ENCODE measurements around the gene PRMT6. TPM values are rescaled to one million over a fixed set of nuclear protein-coding genes. Genes with fewer than 3 reads are reported as not detected.

PRMT6 gene
- total and polyA plus RNA-seq, 2 experiments from 2014 or later: 24.0 to 25.9 TPM

- in situ Hi-C loops (cut with MboI): no loop called here
- Histone ChIP-seq H3F3A (ENCODE audit: insufficient read depth) (no peaks in the 10 kb centered on the region), H3K4me3 (no peak overlapping the region), H3K36me3 (ENCODE audit: low read depth) (no peaks in the 10 kb centered on the region), H3K9ac (no peak overlapping the region), H3K27ac (no peak overlapping the region), H3K9me3 (ENCODE audit: low read depth) (no peaks in the 10 kb centered on the region), H3K27me3 (replicated peaks; ENCODE audit: insufficient read depth) (no peaks in the 10 kb centered on the region), H3K9me2 (ENCODE audit: insufficient read depth) (no peaks in the 10 kb centered on the region), H2AFZ (no peak overlapping the region), H4K20me1 (ENCODE audit: insufficient read depth) (no peaks in the 10 kb centered on the region), H3K4me2 (ENCODE audit: unreplicated experiment) (no peak overlapping the region), H3K79me2 (ENCODE audit: insufficient read depth) (no peaks in the 10 kb centered on the region), H3K4me1 (ENCODE audit: insufficient read depth) (no peaks in the 10 kb centered on the region)
- DNase-seq: no peak
- no peak for TF ChIP-seq EZH2phosphoT487 (IDR thresholded peaks at IDR 0.05; ENCODE audit: insufficient read depth, low read depth)
- no peak for TF ChIP-seq EZH2 (IDR thresholded peaks at IDR 0.05; ENCODE audit: insufficient read depth, poor library complexity, severe bottlenecking)
Measured at GRCh38 chr1:107095647-107096046, 39.2 kb downstream of the PRMT6 start.

GRCh38 chr1:107096690-107097089, 40.2 kb downstream of the PRMT6 start:
- H3K36me3 ChIP-seq (ENCODE audit: low read depth): no peaks in the 10 kb centered on the region
- WGBS, 2 experiments (ENCODE audit: low coverage in 1 of 2, low lambda C conversion rate in 2 of 2, missing lambda C conversion rate in 2 of 2): 38 to 44% methylated on average over 2 of the region's 2 CpGs
- peak overlapping the region; percentile 55 for H2AFZ ChIP-seq
- H3K4me1 ChIP-seq (ENCODE audit: insufficient read depth): no peaks in the 10 kb centered on the region
- no peak overlapping the region for H3K4me3 ChIP-seq
- no peaks in the 10 kb centered on the region for H3F3A ChIP-seq (ENCODE audit: insufficient read depth)
- no peaks in the 10 kb centered on the region for H3K27me3 ChIP-seq (replicated peaks; ENCODE audit: insufficient read depth)
- no peak for TF ChIP-seq EZH2 (IDR thresholded peaks at IDR 0.05; ENCODE audit: insufficient read depth, poor library complexity, severe bottlenecking)
- TF ChIP-seq EZH2phosphoT487 (IDR thresholded peaks at IDR 0.05; ENCODE audit: insufficient read depth, low read depth): no peak
- H3K27ac ChIP-seq: no peak overlapping the region
- in situ Hi-C loops (cut with MboI): no loop called here
- no peak overlapping the region for H3K9ac ChIP-seq
- no peak overlapping the region for H3K4me2 ChIP-seq (ENCODE audit: unreplicated experiment)
- no peaks in the 10 kb centered on the region for H3K9me2 ChIP-seq (ENCODE audit: insufficient read depth)
- no peaks in the 10 kb centered on the region for H3K9me3 ChIP-seq (ENCODE audit: low read depth)
- H3K79me2 ChIP-seq (ENCODE audit: insufficient read depth): no peaks in the 10 kb centered on the region
- H4K20me1 ChIP-seq (ENCODE audit: insufficient read depth): no peaks in the 10 kb centered on the region
- DNase-seq: no peak

DNA sequence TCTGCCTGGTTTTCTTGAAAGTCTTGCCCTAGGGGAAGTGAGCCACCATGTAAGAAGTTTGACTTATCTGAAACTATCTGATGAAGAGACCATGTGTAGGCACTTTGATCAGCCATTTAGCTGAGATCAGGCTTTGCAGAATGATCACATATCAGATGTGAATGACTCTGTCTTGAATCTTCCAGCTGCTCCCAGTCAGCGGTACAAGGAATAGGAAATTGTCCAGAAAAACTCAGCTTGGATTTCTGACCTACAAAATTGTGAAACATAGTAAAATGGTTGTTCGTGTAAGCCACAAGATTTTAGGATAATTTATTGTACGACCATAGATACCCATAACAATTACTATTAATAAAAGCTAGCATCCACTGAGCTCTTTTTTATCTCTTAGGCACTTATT, 42.5 kb downstream of the PRMT6 start:
- DNase-seq: no peak
- H3K27ac ChIP-seq: no peak overlapping the region
- H3K4me1 ChIP-seq (ENCODE audit: insufficient read depth): no peaks in the 10 kb centered on the region
- H3K27me3 ChIP-seq (replicated peaks; ENCODE audit: insufficient read depth): no peaks in the 10 kb centered on the region
- no peaks in the 10 kb centered on the region for H3K9me3 ChIP-seq (ENCODE audit: low read depth)
- H3K79me2 ChIP-seq (ENCODE audit: insufficient read depth): no peaks in the 10 kb centered on the region
- no peak overlapping the region for H2AFZ ChIP-seq
- H3K9me2 ChIP-seq (ENCODE audit: insufficient read depth): no peaks in the 10 kb centered on the region
- no peaks in the 10 kb centered on the region for H3F3A ChIP-seq (ENCODE audit: insufficient read depth)
- H3K4me2 ChIP-seq (ENCODE audit: unreplicated experiment): no peak overlapping the region
- 58 to 76% methylated on average over 3 of the region's 3 CpGs for WGBS, 2 experiments (ENCODE audit: low coverage in 1 of 2, low lambda C conversion rate in 2 of 2, missing lambda C conversion rate in 2 of 2)
- H4K20me1 ChIP-seq (ENCODE audit: insufficient read depth): no peaks in the 10 kb centered on the region
- TF ChIP-seq EZH2phosphoT487 (IDR thresholded peaks at IDR 0.05; ENCODE audit: insufficient read depth, low read depth) (no peak), EZH2 (IDR thresholded peaks at IDR 0.05; ENCODE audit: insufficient read depth, poor library complexity, severe bottlenecking) (no peak)
- H3K4me3 ChIP-seq: no peak overlapping the region
- no peaks in the 10 kb centered on the region for H3K36me3 ChIP-seq (ENCODE audit: low read depth)
- no peak overlapping the region for H3K9ac ChIP-seq
- in situ Hi-C loops (cut with MboI): no loop called here

DNA sequence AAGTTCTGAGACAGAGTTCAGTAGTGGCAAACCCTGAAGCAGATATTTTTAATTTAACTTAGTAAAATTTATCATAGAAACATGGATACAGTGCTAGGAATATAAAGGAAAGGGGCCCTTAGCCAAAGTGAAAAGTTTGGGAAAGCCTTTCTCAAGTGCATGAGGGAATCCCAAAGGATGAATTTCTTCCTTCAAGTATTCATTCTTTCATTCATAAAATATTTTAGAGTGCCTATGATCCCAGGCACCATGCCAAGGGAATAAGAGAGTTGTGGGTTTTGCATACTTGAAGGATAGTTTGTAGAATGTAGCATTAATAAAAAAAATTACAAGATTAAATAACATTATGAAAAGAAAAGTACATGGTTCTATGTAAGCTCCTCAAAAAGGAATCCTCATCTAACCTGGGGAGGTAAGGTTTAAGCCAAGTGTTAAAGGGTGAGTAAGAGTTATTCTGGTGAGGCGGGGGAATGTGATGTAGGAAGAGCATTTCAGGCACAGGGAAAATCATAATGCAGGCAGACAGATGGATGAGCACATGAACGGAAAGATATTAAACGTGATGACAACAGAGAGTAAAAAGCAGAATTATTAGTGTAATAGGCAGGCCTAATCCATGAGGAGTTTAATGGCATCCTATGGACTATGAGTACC, 44.0 kb downstream of the PRMT6 start:
- no peaks in the 10 kb centered on the region for H4K20me1 ChIP-seq (ENCODE audit: insufficient read depth)
- H3F3A ChIP-seq (ENCODE audit: insufficient read depth): no peaks in the 10 kb centered on the region
- no peak for TF ChIP-seq EZH2 (IDR thresholded peaks at IDR 0.05; ENCODE audit: insufficient read depth, poor library complexity, severe bottlenecking)
- no peak for TF ChIP-seq EZH2phosphoT487 (IDR thresholded peaks at IDR 0.05; ENCODE audit: insufficient read depth, low read depth)
- no peak overlapping the region for H3K9ac ChIP-seq
- H3K79me2 ChIP-seq (ENCODE audit: insufficient read depth): no peaks in the 10 kb centered on the region
- in situ Hi-C loops (cut with MboI): no loop called here
- 40 to 47% methylated on average over 3 of the region's 3 CpGs for WGBS, 2 experiments (ENCODE audit: low coverage in 1 of 2, low lambda C conversion rate in 2 of 2, missing lambda C conversion rate in 2 of 2)
- H3K4me3 ChIP-seq: no peak overlapping the region
- no peaks in the 10 kb centered on the region for H3K9me2 ChIP-seq (ENCODE audit: insufficient read depth)
- no peaks in the 10 kb centered on the region for H3K9me3 ChIP-seq (ENCODE audit: low read depth)
- no peaks in the 10 kb centered on the region for H3K27me3 ChIP-seq (replicated peaks; ENCODE audit: insufficient read depth)
- peak; percentile 8 for DNase-seq
- H2AFZ ChIP-seq: no peak overlapping the region
- H3K36me3 ChIP-seq (ENCODE audit: low read depth): no peaks in the 10 kb centered on the region
- no peak overlapping the region for H3K27ac ChIP-seq
- no peaks in the 10 kb centered on the region for H3K4me1 ChIP-seq (ENCODE audit: insufficient read depth)
- H3K4me2 ChIP-seq (ENCODE audit: unreplicated experiment): no peak overlapping the region

GRCh38 chr1:107105914-107106313, 49.4 kb downstream of the PRMT6 start:
- WGBS, 2 experiments (ENCODE audit: low coverage in 1 of 2, low lambda C conversion rate in 2 of 2, missing lambda C conversion rate in 2 of 2): 84 to 87% methylated on average over 3 of the region's 3 CpGs
- Histone ChIP-seq H3K36me3 (ENCODE audit: low read depth) (no peaks in the 10 kb centered on the region), H3K27me3 (replicated peaks; ENCODE audit: insufficient read depth) (no peaks in the 10 kb centered on the region), H3K9me3 (ENCODE audit: low read depth) (no peaks in the 10 kb centered on the region), H3K79me2 (ENCODE audit: insufficient read depth) (no peaks in the 10 kb centered on the region), H3K27ac (no peak overlapping the region), H3K4me2 (ENCODE audit: unreplicated experiment) (no peak overlapping the region), H3K9ac (no peak overlapping the region), H3K4me3 (no peak overlapping the region), H3F3A (ENCODE audit: insufficient read depth) (no peaks in the 10 kb centered on the region), H4K20me1 (ENCODE audit: insufficient read depth) (no peaks in the 10 kb centered on the region), H2AFZ (no peak overlapping the region), H3K4me1 (ENCODE audit: insufficient read depth) (peaks cover 17% of the 10 kb centered on the region), H3K9me2 (ENCODE audit: insufficient read depth) (no peaks in the 10 kb centered on the region)
- no peak for TF ChIP-seq EZH2phosphoT487 (IDR thresholded peaks at IDR 0.05; ENCODE audit: insufficient read depth, low read depth)
- in situ Hi-C loops (cut with MboI): no loop called here
- no peak for DNase-seq

Other genes starting within 250 kb of the PRMT6 start
- 14.4 and 14.7 TPM in 2 replicates for gene NTNG1, start 84.4 kb downstream of the PRMT6 start, total RNA-seq (2014; rRNA removed; shearing (Covaris generic))
- 16.0 and 17.4 TPM in 2 replicates for gene NTNG1, start 84.4 kb downstream of the PRMT6 start, polyA plus RNA-seq (2016; fragmentation: Nextera tagmentation; extraction: Ambion mirVana)

Data from GM23248 (cell line).